ENCODE data around the gene SPPL2B. TPM values are rescaled to one million over a fixed set of nuclear protein-coding genes. Genes with fewer than 3 reads are reported as not detected.

Gene SPPL2B
- total RNA-seq, 4 donors from 2014 or later: 14.3 to 58.5 (median 31.5) TPM

DNA sequence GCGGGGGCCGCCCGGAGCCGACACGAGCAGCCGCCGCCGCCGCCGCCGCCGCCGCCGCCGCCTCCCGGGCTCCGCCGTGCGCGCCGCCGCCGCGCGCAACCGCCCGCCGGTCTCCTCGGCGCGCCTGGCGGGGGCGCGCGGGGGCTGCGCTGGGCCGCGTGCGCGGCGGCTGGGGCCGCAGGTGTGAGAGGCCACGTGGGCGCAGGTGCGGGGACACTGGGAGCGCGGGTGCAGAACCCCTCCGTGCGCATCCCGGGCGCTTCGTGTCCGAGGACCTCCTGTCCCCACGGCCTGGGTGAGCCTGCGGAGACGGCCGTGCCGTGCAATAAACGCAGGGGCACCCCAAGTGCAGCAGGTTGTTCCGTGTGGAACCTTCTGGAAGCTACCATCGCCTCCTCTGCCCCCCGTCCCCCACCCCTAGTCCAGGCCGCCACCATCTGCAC is 20.3 kb upstream of the SPPL2B start, which contains the start of gene LINGO3:
LINGO3 (minus strand) TSS at position 41 of the 443 bp plus-strand sequence. CDS start 16,378 bp downstream, outside the sequence.
- Histone ChIP-seq H3K36me3 (no peaks in the 10 kb centered on the region), H3K4me1 (no peaks in the 10 kb centered on the region), H3K4me3 (no peak within 1 kb of the TSS), H3K27ac (no peak within 1 kb of the TSS), H3K27me3 (peaks cover 5 to 24% of the 10 kb centered on the region in 2 donors), H3K9me3 (no peaks in the 10 kb centered on the region)
- no peak for TF ChIP-seq POLR2A (IDR thresholded peaks at IDR 0.05)
- TF ChIP-seq, protein P1, sequence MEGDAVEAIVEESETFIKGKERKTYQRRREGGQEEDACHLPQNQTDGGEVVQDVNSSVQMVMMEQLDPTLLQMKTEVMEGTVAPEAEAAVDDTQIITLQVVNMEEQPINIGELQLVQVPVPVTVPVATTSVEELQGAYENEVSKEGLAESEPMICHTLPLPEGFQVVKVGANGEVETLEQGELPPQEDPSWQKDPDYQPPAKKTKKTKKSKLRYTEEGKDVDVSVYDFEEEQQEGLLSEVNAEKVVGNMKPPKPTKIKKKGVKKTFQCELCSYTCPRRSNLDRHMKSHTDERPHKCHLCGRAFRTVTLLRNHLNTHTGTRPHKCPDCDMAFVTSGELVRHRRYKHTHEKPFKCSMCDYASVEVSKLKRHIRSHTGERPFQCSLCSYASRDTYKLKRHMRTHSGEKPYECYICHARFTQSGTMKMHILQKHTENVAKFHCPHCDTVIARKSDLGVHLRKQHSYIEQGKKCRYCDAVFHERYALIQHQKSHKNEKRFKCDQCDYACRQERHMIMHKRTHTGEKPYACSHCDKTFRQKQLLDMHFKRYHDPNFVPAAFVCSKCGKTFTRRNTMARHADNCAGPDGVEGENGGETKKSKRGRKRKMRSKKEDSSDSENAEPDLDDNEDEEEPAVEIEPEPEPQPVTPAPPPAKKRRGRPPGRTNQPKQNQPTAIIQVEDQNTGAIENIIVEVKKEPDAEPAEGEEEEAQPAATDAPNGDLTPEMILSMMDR (IDR thresholded peaks at IDR 0.05): no peak
- DNase-seq: no peak
- intact Hi-C loops (cut with DNase I; ENCODE audit: low total_unique reads): no loop called here

DNA sequence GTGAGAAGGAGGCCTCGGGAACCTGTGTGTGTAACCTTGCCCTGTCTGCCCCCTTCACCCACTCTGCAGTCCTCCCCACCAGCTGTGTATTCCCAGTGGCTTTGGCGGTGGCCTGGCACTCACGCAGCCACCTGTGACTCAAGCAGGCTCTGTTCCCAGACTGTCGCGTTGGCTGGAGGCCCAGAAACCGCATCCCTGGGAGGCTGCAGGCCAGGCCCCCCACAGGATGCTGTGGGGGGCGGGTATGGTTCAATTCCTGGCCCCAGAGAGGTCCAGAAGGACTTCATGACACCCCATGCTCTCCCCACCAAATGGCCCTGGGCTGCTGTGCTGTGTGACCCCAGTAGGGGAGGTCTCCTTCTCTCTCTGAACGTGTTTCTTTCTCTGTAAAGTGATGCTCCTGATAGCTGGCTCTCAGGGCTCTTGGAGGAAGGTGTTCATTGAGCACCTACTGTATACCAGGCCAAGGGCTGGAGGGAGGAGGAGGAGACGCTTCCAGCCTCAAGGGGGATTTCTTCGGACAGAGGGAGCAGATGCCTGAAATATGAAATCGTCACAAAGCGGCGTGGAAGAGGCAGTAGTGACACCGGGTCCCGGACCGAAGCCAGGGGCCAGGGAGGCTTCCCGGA is 18.6 kb upstream of the SPPL2B start:
- DNase-seq: no peak

DNA sequence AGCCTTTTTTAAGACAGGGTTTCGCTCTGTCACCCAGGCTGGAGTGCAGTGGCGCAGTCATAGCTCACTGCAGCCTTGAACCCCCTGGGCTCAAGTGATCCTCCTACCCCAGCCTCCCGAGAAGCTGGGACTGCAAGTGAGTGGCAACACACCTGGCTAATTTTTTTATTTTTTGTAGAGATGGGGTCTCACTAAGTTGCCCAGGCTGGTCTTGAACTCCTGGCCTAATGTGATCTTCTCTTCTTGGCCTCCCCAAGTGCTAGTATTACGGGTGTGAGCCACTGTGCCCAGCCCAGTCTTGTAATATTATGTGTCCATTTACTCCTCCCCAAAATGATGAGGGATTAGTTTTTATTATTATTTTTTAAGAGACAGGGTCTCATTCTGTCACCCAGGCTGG is 17.4 kb upstream of the SPPL2B start:
- Histone ChIP-seq H3K9me3 (peaks cover 0 to 3% of the 10 kb centered on the region in 2 donors), H3K4me3 (no peak overlapping the region), H3K36me3 (no peaks in the 10 kb centered on the region), H3K4me1 (no peaks in the 10 kb centered on the region), H3K27ac (no peak overlapping the region), H3K27me3 (peaks cover 5 to 26% of the 10 kb centered on the region in 2 donors)
- intact Hi-C loops (cut with DNase I; ENCODE audit: low total_unique reads): no loop called here
- TF ChIP-seq, protein P1 (IDR thresholded peaks at IDR 0.05): no peak
- no peak for TF ChIP-seq POLR2A (IDR thresholded peaks at IDR 0.05)
- no peak for DNase-seq

More for the DNA sequence above, 18.6 kb upstream of the SPPL2B start:
- Histone ChIP-seq H3K4me3 (no peak overlapping the region), H3K4me1 (no peaks in the 10 kb centered on the region), H3K36me3 (no peaks in the 10 kb centered on the region), H3K9me3 (peaks cover 0 to 3% of the 10 kb centered on the region in 2 donors), H3K27ac (no peak overlapping the region), H3K27me3 (peaks cover 5 to 26% of the 10 kb centered on the region in 2 donors)
- TF ChIP-seq POLR2A (IDR thresholded peaks at IDR 0.05): no peak
- TF ChIP-seq, protein P1 (IDR thresholded peaks at IDR 0.05): no peak
- intact Hi-C loops (cut with DNase I; ENCODE audit: low total_unique reads): no loop called here

DNA sequence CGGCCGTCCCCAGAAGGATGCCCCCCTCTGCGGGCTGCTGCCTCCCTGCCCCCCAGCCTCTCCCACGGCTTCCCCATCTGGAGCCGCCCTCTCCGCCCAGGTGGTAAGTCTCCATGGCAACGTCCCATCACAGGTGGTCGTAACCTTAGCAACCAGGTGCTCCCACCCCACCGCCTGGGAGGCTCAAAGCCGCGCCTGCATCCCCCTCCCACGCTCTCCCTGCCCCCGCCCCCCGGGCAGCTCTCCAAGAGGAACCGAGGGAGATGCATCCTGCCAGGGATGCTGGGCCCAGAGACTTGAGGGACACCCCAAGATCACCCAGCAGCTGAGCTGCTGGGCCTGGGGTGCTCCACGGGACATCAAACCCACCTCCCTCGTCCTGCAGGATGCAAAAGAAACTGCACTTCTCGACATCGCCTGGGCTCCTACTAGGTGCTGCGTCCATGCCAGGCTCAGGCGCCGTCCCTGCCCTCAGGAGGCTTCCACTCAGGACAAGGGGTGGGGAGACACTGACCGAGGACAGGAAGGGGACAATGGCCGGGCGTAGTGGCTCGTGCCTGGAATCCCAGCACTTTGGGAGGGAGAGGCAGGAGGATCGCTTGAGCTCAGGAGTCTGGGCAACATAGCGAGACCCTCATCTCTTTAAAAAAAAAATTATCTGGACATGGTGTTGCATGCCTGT is 15.5 kb upstream of the SPPL2B start:
- Histone ChIP-seq H3K27ac (no peak overlapping the region), H3K36me3 (no peaks in the 10 kb centered on the region), H3K4me3 (no peak overlapping the region), H3K27me3 (peaks cover 0 to 11% of the 10 kb centered on the region in 2 donors), H3K9me3 (peaks cover 0 to 3% of the 10 kb centered on the region in 2 donors), H3K4me1 (no peaks in the 10 kb centered on the region)
- no peak for DNase-seq
- no peak for TF ChIP-seq POLR2A (IDR thresholded peaks at IDR 0.05)
- TF ChIP-seq, protein P1 (IDR thresholded peaks at IDR 0.05): no peak
- intact Hi-C loops (cut with DNase I; ENCODE audit: low total_unique reads): no loop called here

Measured in uterus (tissue), 4 donors.